HEK293 (cell line): ENCODE data around the gene MPO.

Source experiments
- REPIN1 ChIP-seq: fragments of 450-650 bp; formaldehyde crosslinking; IDR thresholded peaks from 2 replicates; pipeline ENCODE4 v1.5.1; 2017; ENCODE audit warnings: missing biosample characterization, missing genetic modification characterization, low read depth
- YY1 ChIP-seq: fragments of 450-650 bp; formaldehyde crosslinking; IDR thresholded peaks from 2 replicates; pipeline ENCODE4 v1.5.1; 2018; ENCODE audit warnings: missing biosample characterization, missing genetic modification characterization
- TF ChIP-seq, protein P1 (sequence below): fragments of 450-650 bp; formaldehyde crosslinking; IDR thresholded peaks from 2 replicates; pipeline ENCODE4 v1.5.1; 2016; ENCODE audit warnings: missing biosample characterization, missing genetic modification characterization
- TF ChIP-seq, protein P2 (sequence below): fragments of 450-650 bp; formaldehyde crosslinking; IDR thresholded peaks from 2 replicates; pipeline ENCODE4 v1.5.1; 2016; ENCODE audit warnings: missing biosample characterization, missing genetic modification characterization

DNA sequence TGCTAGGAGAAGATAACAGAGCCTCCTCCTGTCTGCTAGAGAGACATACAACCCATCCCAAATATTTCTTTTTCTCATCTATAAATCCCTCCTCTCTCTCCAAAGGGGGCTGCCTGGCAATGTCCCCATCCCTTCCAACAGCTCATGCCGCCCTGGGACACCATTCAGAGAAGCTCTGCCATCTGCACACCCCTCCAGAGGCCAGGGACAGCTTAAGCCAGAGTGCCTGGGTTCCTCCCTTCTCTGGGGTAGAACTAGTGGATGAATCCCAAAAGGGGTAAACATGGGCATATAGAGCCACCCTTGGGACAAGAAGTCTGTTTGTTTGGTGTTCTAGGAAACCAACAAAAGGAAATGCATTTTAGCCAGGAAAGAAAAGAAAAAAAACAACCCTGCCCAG, 44.9 kb downstream of the MPO start:
- TF ChIP-seq REPIN1 (tag by site-specific recombination) (no peak), YY1 (tag by site-specific recombination) (no peak)
- TF ChIP-seq, protein P1, sequence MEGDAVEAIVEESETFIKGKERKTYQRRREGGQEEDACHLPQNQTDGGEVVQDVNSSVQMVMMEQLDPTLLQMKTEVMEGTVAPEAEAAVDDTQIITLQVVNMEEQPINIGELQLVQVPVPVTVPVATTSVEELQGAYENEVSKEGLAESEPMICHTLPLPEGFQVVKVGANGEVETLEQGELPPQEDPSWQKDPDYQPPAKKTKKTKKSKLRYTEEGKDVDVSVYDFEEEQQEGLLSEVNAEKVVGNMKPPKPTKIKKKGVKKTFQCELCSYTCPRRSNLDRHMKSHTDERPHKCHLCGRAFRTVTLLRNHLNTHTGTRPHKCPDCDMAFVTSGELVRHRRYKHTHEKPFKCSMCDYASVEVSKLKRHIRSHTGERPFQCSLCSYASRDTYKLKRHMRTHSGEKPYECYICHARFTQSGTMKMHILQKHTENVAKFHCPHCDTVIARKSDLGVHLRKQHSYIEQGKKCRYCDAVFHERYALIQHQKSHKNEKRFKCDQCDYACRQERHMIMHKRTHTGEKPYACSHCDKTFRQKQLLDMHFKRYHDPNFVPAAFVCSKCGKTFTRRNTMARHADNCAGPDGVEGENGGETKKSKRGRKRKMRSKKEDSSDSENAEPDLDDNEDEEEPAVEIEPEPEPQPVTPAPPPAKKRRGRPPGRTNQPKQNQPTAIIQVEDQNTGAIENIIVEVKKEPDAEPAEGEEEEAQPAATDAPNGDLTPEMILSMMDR (tag by site-specific recombination): no peak
- TF ChIP-seq, protein P2, sequence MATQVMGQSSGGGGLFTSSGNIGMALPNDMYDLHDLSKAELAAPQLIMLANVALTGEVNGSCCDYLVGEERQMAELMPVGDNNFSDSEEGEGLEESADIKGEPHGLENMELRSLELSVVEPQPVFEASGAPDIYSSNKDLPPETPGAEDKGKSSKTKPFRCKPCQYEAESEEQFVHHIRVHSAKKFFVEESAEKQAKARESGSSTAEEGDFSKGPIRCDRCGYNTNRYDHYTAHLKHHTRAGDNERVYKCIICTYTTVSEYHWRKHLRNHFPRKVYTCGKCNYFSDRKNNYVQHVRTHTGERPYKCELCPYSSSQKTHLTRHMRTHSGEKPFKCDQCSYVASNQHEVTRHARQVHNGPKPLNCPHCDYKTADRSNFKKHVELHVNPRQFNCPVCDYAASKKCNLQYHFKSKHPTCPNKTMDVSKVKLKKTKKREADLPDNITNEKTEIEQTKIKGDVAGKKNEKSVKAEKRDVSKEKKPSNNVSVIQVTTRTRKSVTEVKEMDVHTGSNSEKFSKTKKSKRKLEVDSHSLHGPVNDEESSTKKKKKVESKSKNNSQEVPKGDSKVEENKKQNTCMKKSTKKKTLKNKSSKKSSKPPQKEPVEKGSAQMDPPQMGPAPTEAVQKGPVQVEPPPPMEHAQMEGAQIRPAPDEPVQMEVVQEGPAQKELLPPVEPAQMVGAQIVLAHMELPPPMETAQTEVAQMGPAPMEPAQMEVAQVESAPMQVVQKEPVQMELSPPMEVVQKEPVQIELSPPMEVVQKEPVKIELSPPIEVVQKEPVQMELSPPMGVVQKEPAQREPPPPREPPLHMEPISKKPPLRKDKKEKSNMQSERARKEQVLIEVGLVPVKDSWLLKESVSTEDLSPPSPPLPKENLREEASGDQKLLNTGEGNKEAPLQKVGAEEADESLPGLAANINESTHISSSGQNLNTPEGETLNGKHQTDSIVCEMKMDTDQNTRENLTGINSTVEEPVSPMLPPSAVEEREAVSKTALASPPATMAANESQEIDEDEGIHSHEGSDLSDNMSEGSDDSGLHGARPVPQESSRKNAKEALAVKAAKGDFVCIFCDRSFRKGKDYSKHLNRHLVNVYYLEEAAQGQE (tag by site-specific recombination): no peak
